ENCODE measurements around the gene MGA. TPM values are rescaled to one million over a fixed set of nuclear protein-coding genes. Genes with fewer than 3 reads are reported as not detected.

Gene MGA
- total and polyA plus RNA-seq, 2 of the 8 experiments (the other 6 are each of a cell fraction or from before 2014, with no cell fraction given): 7.6 to 53.2 TPM

DNA sequence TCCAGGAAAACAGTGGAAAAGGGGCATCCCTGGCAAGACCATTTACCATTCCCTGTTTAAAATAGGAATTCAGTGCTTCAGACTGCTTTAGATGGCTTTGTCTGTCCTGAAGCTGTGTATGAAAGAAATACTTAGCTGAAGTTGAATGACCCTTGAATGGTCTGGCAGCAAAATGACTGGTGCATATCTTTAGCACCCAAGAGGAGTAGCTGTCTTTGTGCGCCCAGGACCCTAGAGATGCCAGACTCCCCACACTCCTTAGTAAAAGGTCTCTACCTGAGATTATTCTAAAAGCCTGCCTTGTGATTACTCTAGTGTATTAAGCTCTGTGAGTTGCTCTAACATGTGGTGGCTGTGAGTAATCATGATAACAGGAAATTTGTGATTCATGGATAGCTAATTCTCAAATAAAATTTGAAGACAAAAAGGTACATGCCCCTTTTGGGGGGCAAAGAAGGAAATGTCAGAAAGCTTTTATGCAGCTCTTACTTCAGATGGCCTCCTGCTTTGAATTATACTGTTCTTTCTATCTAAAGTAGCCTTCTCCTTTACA is 117.3 kb downstream of the MGA start:
- Histone ChIP-seq H2AK5ac (ENCODE audit: low read depth, low read length) (no peak overlapping the region), H4K91ac (replicated peaks; ENCODE audit: insufficient read length, low read length) (no peak overlapping the region), H3K23me2 (ENCODE audit: low read depth, low read length) (peaks cover 16% of the 10 kb centered on the region), H4K8ac (ENCODE audit: extremely low read depth, insufficient read depth, low read length) (no peak overlapping the region), H3K9me3 (ENCODE audit: insufficient read depth in 2 of 2, low read depth in 1 of 2, low read length in 1 of 2) (no peaks in the 10 kb centered on the region), H2BK20ac (ENCODE audit: low read length) (no peak overlapping the region), H3K4me2 (ENCODE audit: insufficient read depth in 1 of 2, low read depth in 2 of 2, low read length in 2 of 2) (no peak overlapping the region), H3K4me3 (ENCODE audit: extremely low read depth in 1 of 4, insufficient read depth in 2 of 4, low read depth in 3 of 4, low read length in 4 of 4) (no peak overlapping the region), H2BK12ac (ENCODE audit: low read depth, low read length) (no peak overlapping the region), H3K36me3 (ENCODE audit: control insufficient read depth in 2 of 4, insufficient read depth in 4 of 4, low read length in 3 of 4) (no peaks in the 10 kb centered on the region), H3K4ac (replicated peaks; ENCODE audit: insufficient read length, low read depth, low read length) (no peak overlapping the region), H4K20me1 (replicated peaks in 1 of 2; ENCODE audit: control insufficient read depth in 1 of 2, insufficient read depth in 2 of 2, low read length in 2 of 2) (no peaks in the 10 kb centered on the region), H3K79me2 (ENCODE audit: control insufficient read depth in 1 of 2, insufficient read depth in 2 of 2, low read length in 2 of 2) (peaks cover 0 to 7% of the 10 kb centered on the region in 2 experiments; a peak in 2 of 4 replicates), H3K4me1 (replicated peaks in 1 of 4; ENCODE audit: control insufficient read depth in 3 of 4, insufficient read depth in 4 of 4, low read length in 3 of 4) (peaks cover 2 to 28% (median 11%) of the 10 kb centered on the region in 4 experiments; a peak in 6 of 7 replicates), H3K79me1 (ENCODE audit: low read depth, low read length) (no peaks in the 10 kb centered on the region), H3K9ac (replicated peaks in 1 of 4; ENCODE audit: extremely low read depth in 1 of 4, low read depth in 3 of 4, low read length in 3 of 4) (no peak overlapping the region), H2BK15ac (ENCODE audit: low read length) (peak overlapping the region; percentile 65; the same call in 1 of the 2 replicates), H3K27ac (ENCODE audit: low read depth, low read length) (no peak overlapping the region), H3K23ac (ENCODE audit: insufficient read length) (no peak overlapping the region), H3K14ac (ENCODE audit: insufficient read length) (no peak overlapping the region), H2BK5ac (ENCODE audit: low read depth, low read length) (no peak overlapping the region), H3K27me3 (replicated peaks in 1 of 4; ENCODE audit: control insufficient read depth in 3 of 4, extremely low read depth in 1 of 4, insufficient read depth in 3 of 4, low read length in 3 of 4) (no peaks in the 10 kb centered on the region), H2BK120ac (replicated peaks; ENCODE audit: low read depth, low read length) (no peak overlapping the region), H3K18ac (ENCODE audit: extremely low read depth, low read length) (no peak overlapping the region), H2AFZ (ENCODE audit: low read length) (no peak overlapping the region), H4K5ac (ENCODE audit: insufficient read length, low read depth, low read length) (no peak overlapping the region), H3K56ac (replicated peaks; ENCODE audit: insufficient read length, low read depth, low read length) (no peak overlapping the region)
- ChIA-PET CTCF (ENCODE audit: partially characterized antibody) (interaction anchor here (0.7 to 9.3 kb wide), 8 partner anchors 12 to 174 kb away, joined by 3 to 283 read pairs (median 5); no protein-coding TSS in a partner anchor), POLR2A (ENCODE audit: partially characterized antibody) (interaction anchor here (1.3 kb wide), 1 partner anchor 32 kb away, joined by 3 read pairs; no protein-coding TSS in a partner anchor)
- no peak for DNase-seq (ENCODE audit: low read depth in 1 of 2, low spot score in 2 of 2)
- FAIRE-seq: no peak
- WGBS, 2 experiments (ENCODE audit: extremely low coverage in 1 of 2, insufficient coverage in 1 of 2, insufficient read length in 1 of 2, insufficient replicate concordance in 2 of 2, low coverage in 1 of 2, low lambda C conversion rate in 2 of 2, missing lambda C conversion rate in 1 of 2): 100% methylated on average over 1 of the region's 1 CpG; no CpG with 5 or more reads in 1 of the 2 experiments
- TF ChIP-seq SP4 (IDR thresholded peaks at IDR 0.05; ENCODE audit: low read length) (no peak), CHD2 (IDR thresholded peaks at IDR 0.05; ENCODE audit: low read length) (no peak)

Measured in H1 (cell line).